Glutamatergic neuron (in vitro differentiated cells): ENCODE data around the gene ANO7. TPM values are rescaled to one million over a fixed set of nuclear protein-coding genes. Genes with fewer than 3 reads are reported as not detected.

Experiments used
- DNase-seq: peaks from one replicate; pipeline ENCODE4 v3.0.0; 2022
- H3K27ac Mint-ChIP-seq: one replicate; pipeline ENCODE4 v1.8.0; 2020; ENCODE audit warnings: mild to moderate bottlenecking, mixed read lengths, inconsistent platforms; ENCODE audit not compliant: unreplicated experiment
- H3K27me3 Mint-ChIP-seq: one replicate; pipeline ENCODE4 v1.8.0; 2020; ENCODE audit warnings: mild to moderate bottlenecking, moderate library complexity, mixed read lengths, inconsistent platforms; ENCODE audit not compliant: unreplicated experiment
- H3K36me3 Mint-ChIP-seq: one replicate; pipeline ENCODE4 v1.8.0; 2020; ENCODE audit warnings: mild to moderate bottlenecking, mixed read lengths, inconsistent platforms; ENCODE audit not compliant: unreplicated experiment
- H3K4me1 Mint-ChIP-seq: one replicate; pipeline ENCODE4 v1.8.0; 2020; ENCODE audit warnings: mild to moderate bottlenecking, low read depth, mixed read lengths, inconsistent platforms; ENCODE audit not compliant: unreplicated experiment
- H3K4me3 Mint-ChIP-seq: one replicate; pipeline ENCODE4 v1.8.0; 2020; ENCODE audit warnings: mild to moderate bottlenecking, mixed read lengths, inconsistent platforms; ENCODE audit not compliant: unreplicated experiment
- H3K9me3 Mint-ChIP-seq: one replicate; pipeline ENCODE4 v1.8.0; 2020; ENCODE audit warnings: mild to moderate bottlenecking, moderate library complexity, mixed read lengths, inconsistent platforms; ENCODE audit not compliant: unreplicated experiment
- total RNA-seq: library from RNA; stranded (reverse); fragmentation: NEBNext Ultra II Directional; extraction: Animal tissue kit (Norgen Biotek cat#: 25700); gene quantifications from one replicate; pipeline ENCODE4 v1.2.1, GENCODE V29; 2021; ENCODE audit not compliant: unreplicated experiment
- TF ChIP-seq, protein P1 (sequence below): fragments of 200-600 bp; sonication (generic); IDR thresholded peaks from one replicate; pipeline ENCODE4 v1.5.0; 2021; ENCODE audit not compliant: partially characterized antibody, unreplicated experiment

ANO7 gene
- total RNA-seq, 1 donor from 2014 or later: 2.6 TPM

DNA sequence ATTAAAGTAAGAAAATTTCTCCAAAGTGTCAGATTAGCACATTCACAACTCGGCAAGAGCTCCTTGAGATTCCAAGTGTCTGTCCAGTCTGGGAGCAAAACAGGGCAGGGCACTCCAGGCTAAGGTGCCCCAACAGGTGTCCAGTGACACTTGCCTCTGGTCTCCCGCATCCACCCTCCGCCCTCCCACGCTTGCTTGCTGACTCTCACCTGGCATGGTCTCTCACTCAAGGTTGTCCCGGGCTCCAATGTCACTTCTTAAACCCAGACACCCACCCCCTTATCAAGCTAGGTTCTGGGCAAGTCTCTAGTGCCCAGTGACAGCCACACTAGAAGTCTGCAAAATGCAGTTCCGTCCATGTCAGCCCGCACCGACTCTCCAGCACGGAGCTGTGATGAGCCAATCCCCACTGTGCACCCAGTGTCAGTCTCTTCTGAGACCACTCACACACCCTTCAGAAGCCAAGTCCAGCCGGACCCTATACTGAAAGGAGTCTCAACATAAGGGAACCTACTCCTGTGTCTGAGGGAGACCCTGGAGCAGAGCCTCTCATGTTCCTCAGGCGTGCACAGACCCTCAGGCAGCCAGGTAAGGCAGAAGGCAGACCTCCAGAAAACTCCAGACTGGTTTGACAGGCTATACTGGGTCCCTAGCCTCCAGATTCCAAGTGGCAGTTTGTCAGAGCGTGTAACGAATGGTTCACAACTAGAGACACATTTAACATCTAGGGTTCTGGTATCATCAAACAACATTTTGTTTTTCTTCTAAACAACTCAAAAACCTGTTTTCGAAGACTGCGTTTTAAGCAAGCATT is 81.4 kb downstream of the ANO7 start:
- no peak for DNase-seq
- TF ChIP-seq, protein P1, sequence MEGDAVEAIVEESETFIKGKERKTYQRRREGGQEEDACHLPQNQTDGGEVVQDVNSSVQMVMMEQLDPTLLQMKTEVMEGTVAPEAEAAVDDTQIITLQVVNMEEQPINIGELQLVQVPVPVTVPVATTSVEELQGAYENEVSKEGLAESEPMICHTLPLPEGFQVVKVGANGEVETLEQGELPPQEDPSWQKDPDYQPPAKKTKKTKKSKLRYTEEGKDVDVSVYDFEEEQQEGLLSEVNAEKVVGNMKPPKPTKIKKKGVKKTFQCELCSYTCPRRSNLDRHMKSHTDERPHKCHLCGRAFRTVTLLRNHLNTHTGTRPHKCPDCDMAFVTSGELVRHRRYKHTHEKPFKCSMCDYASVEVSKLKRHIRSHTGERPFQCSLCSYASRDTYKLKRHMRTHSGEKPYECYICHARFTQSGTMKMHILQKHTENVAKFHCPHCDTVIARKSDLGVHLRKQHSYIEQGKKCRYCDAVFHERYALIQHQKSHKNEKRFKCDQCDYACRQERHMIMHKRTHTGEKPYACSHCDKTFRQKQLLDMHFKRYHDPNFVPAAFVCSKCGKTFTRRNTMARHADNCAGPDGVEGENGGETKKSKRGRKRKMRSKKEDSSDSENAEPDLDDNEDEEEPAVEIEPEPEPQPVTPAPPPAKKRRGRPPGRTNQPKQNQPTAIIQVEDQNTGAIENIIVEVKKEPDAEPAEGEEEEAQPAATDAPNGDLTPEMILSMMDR: no peak
- H3K27ac Mint-ChIP-seq: no peak overlapping the region
- peaks cover 11% of the 10 kb centered on the region for H3K36me3 Mint-ChIP-seq
- H3K9me3 Mint-ChIP-seq: peaks cover 9% of the 10 kb centered on the region
- peaks cover 4% of the 10 kb centered on the region for H3K27me3 Mint-ChIP-seq
- peaks cover 16% of the 10 kb centered on the region for H3K4me1 Mint-ChIP-seq
- no peak overlapping the region for H3K4me3 Mint-ChIP-seq

GRCh38 chr2:241270531-241270930 is 82.1 kb downstream of the ANO7 start:
- peaks cover 8% of the 10 kb centered on the region for H3K27me3 Mint-ChIP-seq
- no peak for DNase-seq
- TF ChIP-seq, protein P1: no peak
- H3K9me3 Mint-ChIP-seq: peaks cover 11% of the 10 kb centered on the region
- peaks cover 16% of the 10 kb centered on the region for H3K4me1 Mint-ChIP-seq
- no peak overlapping the region for H3K27ac Mint-ChIP-seq
- no peak overlapping the region for H3K4me3 Mint-ChIP-seq
- H3K36me3 Mint-ChIP-seq: peaks cover 18% of the 10 kb centered on the region

DNA sequence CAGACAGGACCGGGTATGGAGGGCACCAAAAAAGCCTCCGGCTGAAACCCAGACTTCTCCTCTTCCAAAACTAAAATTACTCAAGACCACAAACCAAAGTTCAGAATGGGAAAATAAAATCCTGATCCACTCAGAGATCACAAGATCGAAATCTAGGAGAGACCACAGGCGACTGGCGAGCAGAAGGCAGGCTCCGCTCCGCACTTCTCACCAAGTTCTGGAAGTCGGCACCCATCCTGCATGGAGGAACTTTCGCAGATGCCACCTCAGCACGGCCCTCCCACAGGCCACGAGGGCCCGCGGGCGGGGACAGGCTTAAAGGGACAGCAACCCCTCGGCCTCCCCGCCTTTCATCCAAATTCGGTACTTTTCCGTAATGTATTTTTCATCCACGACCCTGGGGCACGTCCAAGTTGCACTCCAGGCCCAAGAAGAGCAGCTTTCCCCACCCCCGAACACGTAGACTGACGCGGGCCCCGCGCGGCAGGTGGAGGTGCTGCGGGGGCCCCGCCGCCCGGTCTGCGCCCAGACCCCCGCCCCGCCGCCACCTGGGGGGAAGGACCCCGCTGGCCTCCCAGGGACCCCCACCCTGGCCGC is 83.3 kb downstream of the ANO7 start:
- peak; percentile 35 for DNase-seq
- TF ChIP-seq, protein P1: no peak
- Mint-ChIP-seq H3K27me3 (peaks cover 8% of the 10 kb centered on the region), H3K4me3 (peak overlapping the region; percentile 91), H3K4me1 (peaks cover 16% of the 10 kb centered on the region), H3K9me3 (peaks cover 11% of the 10 kb centered on the region), H3K27ac (peak overlapping the region; percentile 73), H3K36me3 (peaks cover 22% of the 10 kb centered on the region)

DNA sequence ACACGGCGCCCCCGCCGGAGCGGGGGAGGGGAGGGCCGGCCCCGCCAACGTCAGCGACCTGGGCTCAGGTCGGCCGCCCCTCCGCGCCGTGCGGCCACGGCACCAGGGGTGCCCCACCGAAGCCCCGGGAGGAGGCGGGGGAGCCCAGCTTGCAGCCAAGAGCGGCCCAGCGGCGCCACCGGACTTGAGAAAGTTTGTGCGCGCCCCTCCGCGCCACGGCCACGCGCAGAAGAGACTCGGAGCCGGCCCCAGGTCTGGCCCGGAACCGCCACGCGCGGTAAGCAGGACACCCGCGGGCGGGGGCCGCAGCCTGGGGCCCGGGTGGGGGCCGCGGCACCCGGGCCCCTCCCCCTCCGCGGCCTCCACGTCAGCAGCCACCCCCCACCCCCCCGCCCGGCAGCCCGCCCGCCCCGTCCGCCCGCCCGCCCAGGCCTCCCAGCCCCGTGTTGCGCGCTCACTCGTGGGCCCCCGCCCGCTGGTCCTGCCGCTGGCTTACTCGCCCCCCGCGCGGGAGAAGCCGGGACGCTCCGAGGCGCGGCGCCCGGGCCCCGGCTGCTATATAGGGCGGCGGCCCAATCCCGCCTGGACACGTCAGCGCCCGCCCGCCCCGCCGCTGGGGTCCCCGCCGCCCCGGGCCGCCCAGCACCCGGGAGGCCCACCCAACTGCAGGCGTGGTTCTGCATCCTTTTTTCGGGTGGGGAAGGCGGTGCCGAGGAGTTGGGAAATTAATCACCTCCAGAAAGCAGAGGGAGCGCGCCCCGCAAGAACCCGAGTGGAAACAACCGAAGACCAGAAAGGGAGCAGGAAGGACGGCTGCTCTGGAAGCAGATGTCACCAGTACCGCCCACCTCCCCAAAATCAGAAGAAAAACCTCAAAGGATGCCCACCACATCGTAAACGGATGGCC is 84.1 kb downstream of the ANO7 start:
- DNase-seq: peak; percentile 68
- Mint-ChIP-seq H3K27ac (peak overlapping the region; percentile 50), H3K9me3 (peaks cover 11% of the 10 kb centered on the region), H3K4me1 (peaks cover 16% of the 10 kb centered on the region), H3K27me3 (peaks cover 8% of the 10 kb centered on the region), H3K36me3 (peaks cover 22% of the 10 kb centered on the region), H3K4me3 (peak overlapping the region; percentile 82)
- TF ChIP-seq, protein P1: no peak
